NK-92 (cell line): ENCODE data around the gene MUS81.

Experiments used
- DNase-seq: peaks from one replicate; lab custom pipeline; 2025; ENCODE audit not compliant: unreplicated experiment; lab: John Stamatoyannopoulos, UW

The MUS81 gene

DNA sequence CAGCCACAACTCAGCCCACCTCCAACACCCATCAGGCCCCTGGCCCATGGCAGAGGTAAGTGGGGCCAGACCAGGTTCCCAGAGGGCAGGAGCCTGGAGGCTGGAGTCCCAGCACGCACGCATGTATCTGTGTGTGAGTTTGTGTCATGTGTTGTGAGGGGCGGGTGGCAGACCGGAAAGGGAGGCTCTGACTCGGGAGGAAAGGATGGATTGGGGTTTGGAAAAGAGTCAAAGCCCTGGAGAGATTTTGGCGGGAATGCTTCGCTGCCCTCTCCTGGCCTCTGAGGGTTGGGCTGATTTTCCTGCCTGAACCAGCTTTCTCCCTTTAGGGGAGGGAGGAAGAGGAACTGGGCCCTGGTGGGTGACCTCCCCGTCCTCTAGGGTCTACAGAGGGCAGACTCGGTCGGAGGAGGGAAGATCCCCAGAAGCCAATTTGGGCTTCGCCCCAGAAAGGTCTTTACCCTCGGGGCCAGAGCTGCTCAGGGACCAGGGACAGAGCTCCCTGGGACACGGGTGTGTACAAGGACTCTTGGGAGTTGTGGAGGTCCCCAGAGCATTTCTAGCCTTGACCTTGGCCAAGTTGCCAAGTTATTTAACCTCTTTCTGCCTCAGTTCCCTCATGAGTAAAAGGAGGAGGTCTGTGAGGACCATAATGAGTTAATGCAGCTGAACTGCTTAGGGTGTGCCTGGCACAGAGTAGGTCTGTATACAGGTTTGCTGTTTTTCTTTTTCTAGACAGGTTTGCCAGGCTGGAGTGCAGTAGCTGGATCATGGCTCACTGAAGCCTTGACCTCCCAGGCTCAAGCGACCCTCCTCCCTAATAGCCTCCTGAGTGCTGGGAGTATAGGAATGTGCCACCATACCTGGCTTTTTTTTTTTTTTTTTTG lies 51.7 kb downstream of the MUS81 start:
- no peak for DNase-seq

DNA sequence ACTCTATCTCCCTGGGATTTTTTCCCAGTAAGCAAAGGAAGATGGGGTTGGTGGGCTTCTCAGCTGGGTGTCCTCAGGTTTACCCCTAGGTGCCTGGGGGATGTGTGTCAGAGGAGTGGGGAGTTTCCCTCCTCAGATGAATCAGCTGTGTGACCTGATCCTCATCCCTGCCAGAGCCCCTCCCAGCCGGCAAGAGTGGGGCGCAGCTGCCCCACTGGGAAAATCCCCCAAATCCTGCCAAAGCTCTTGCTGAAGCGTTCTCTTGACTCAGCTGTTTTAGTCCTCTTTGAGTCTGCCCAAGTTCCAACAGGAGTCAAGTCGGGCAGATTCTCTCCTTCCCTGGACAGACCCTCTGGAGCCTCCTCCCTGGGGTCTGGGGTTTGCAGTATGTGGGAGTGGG lies 52.6 kb downstream of the MUS81 start:
- DNase-seq = no peak

- no peak for DNase-seq
These were observed 55.0 kb downstream of the MUS81 start for GRCh38 chr11:65915101-65915820.

- DNase-seq = no peak
These were observed 55.6 kb downstream of the MUS81 start for GRCh38 chr11:65915821-65916251.
